Measurements from ENCODE around the gene SFPQ.
"Not testable (repeated sequence)": the region's sequence is repeated elsewhere in the genome, so short reads cannot be mapped to it uniquely, and the experiment has no call there.

The SFPQ gene, protein sequence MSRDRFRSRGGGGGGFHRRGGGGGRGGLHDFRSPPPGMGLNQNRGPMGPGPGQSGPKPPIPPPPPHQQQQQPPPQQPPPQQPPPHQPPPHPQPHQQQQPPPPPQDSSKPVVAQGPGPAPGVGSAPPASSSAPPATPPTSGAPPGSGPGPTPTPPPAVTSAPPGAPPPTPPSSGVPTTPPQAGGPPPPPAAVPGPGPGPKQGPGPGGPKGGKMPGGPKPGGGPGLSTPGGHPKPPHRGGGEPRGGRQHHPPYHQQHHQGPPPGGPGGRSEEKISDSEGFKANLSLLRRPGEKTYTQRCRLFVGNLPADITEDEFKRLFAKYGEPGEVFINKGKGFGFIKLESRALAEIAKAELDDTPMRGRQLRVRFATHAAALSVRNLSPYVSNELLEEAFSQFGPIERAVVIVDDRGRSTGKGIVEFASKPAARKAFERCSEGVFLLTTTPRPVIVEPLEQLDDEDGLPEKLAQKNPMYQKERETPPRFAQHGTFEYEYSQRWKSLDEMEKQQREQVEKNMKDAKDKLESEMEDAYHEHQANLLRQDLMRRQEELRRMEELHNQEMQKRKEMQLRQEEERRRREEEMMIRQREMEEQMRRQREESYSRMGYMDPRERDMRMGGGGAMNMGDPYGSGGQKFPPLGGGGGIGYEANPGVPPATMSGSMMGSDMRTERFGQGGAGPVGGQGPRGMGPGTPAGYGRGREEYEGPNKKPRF

DNA sequence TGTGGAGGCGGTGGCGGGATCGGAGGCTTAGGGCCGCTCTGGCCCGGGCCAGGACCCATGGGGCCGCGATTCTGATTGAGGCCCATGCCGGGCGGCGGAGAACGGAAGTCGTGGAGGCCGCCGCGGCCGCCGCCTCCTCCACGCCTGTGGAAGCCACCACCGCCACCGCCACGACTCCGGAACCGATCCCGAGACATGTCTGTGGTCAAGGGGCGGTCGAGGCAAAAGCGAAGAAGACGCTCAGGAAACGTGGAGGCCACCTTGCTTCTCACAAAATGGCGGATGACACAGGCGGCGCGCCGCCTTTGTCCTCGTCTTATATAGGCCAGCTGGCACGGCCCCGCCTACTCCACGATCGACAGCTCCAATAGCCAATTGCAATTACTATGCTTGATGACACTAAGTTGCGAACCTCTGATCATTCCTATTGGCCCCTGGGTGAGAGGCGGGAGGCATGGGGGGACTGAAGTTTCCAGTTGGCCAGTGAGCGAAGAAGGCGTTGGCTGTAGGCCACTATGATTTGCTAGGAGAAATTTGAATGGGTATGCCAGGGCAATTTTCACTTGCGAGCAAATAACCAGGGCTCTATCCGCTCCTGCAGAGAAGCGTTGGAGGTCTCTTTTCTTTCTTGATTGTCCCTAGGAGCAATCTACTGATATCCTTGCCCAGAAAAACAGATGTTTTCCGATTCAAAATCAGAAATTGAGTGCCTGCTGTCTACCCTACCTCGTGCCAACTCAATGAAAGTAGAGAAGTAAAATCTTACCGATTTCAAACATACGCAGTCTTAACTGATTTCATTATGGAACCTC is at the start of gene SFPQ:
Gene SFPQ, minus strand, starts transcription at position 293 of the 812 bp plus-strand sequence. Its CDS starts 96 bp downstream, at position 197.
- DNase-seq (ENCODE audit: low read depth) = peak; percentile 99
- TF ChIP-seq, protein P1, sequence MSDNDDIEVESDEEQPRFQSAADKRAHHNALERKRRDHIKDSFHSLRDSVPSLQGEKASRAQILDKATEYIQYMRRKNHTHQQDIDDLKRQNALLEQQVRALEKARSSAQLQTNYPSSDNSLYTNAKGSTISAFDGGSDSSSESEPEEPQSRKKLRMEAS (IDR thresholded peaks at IDR 0.05; ENCODE audit: low read depth, low read length) = peak; percentile 86
- TF ChIP-seq POLR2A (IDR thresholded peaks at IDR 0.05; ENCODE audit: extremely low read depth, insufficient read length) = peak; percentile 98
- peak; percentile 97 for TF ChIP-seq MYC (IDR thresholded peaks at IDR 0.05; ENCODE audit: low read depth, low read length)
- TF ChIP-seq, protein P2, sequence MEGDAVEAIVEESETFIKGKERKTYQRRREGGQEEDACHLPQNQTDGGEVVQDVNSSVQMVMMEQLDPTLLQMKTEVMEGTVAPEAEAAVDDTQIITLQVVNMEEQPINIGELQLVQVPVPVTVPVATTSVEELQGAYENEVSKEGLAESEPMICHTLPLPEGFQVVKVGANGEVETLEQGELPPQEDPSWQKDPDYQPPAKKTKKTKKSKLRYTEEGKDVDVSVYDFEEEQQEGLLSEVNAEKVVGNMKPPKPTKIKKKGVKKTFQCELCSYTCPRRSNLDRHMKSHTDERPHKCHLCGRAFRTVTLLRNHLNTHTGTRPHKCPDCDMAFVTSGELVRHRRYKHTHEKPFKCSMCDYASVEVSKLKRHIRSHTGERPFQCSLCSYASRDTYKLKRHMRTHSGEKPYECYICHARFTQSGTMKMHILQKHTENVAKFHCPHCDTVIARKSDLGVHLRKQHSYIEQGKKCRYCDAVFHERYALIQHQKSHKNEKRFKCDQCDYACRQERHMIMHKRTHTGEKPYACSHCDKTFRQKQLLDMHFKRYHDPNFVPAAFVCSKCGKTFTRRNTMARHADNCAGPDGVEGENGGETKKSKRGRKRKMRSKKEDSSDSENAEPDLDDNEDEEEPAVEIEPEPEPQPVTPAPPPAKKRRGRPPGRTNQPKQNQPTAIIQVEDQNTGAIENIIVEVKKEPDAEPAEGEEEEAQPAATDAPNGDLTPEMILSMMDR (IDR thresholded peaks at IDR 0.05; ENCODE audit: low read depth, low read length) = no peak
- peak within 1 kb of the TSS; percentile 66 for H3K4me3 ChIP-seq (ENCODE audit: low read depth, low read length)

DNA sequence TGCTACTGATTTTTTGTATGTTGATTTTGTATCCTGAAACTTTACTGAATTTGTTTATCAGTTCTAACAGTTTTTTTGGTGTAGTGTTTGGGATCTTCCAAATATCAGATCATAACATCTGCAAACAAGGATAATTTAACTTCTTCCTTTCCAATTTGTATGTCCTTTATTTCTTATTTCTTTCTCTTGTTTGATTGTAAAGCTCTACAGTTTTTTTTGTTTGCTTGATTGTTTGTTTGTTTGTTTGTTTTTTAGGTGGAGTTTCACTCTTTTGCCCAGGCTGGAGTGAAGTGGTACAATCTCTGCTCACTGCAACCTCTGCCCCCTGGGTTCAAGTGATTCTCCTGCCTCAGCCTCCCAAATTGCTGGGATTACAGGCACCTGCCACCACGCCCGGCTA is 43.8 kb upstream of the SFPQ start:
- not testable (repeated sequence) for H3K4me3 ChIP-seq (ENCODE audit: low read depth, low read length); DNase-seq (ENCODE audit: low read depth)

DNA sequence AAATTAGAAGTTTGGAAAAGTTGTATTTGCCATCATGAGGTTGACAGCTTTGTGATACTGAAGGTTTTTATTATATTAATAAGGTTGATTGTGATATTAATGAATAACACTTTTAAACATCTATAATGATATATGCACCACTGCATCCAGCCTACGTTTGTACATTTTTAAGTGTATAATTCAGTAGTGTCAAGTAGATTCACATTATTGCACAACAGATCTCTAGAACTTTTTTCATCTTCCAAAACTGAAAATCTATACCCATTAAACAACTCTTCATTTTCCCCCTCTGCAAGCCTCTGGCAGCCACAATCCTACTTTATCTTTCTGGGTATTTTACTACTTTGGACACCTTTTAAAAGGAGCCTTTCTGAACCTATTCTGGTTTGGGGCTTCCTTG is 38.3 kb upstream of the SFPQ start:
- TF ChIP-seq POLR2A (IDR thresholded peaks at IDR 0.05; ENCODE audit: extremely low read depth, insufficient read length) (no peak), MYC (IDR thresholded peaks at IDR 0.05; ENCODE audit: low read depth, low read length) (no peak)
- TF ChIP-seq, protein P1 (IDR thresholded peaks at IDR 0.05; ENCODE audit: low read depth, low read length) = no peak
- TF ChIP-seq, protein P2 (IDR thresholded peaks at IDR 0.05; ENCODE audit: low read depth, low read length) = no peak

DNA sequence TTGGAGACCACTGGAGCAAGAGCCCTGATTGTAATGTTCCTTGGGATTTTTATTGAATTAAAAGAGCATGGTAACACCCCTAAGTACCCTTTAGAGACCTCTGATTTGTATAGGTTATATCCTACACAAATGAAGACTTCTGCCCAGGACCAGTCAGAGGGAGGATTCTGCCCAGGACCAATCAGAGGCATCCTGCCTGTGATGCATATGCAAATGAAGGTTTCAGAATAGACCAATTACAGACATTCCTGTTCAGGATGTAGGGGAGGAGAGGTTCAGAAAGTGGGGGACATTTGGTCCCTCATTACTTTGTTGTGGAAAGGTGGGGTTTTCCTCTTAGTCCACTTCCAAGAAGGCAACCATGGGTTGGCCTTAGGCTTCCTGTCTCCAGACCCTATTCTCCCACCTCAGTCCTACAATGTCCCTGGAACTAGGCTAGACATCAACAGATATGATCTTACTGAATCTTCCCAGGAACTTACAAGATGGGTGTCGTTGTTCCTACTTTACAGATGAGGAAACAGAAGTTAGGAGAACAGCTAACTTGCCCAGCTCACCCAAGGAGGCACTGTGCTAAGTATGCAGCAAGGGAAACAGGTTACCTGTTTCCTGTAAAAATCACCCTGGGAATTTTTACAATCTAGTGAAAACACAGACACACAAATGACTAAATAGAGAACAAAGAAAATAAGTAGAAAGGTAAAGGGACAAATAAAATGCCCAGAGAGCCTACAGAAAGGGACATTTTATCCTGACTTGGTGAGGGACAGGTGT is 36.8 kb upstream of the SFPQ start:
- no peak overlapping the region for H3K4me3 ChIP-seq (ENCODE audit: low read depth, low read length)
- no peak for TF ChIP-seq POLR2A (IDR thresholded peaks at IDR 0.05; ENCODE audit: extremely low read depth, insufficient read length)
- TF ChIP-seq, protein P2 (IDR thresholded peaks at IDR 0.05; ENCODE audit: low read depth, low read length) = no peak
- TF ChIP-seq MYC (IDR thresholded peaks at IDR 0.05; ENCODE audit: low read depth, low read length) = no peak
- TF ChIP-seq, protein P1 (IDR thresholded peaks at IDR 0.05; ENCODE audit: low read depth, low read length) = no peak

More for the DNA sequence above, 38.3 kb upstream of the SFPQ start:
- no peak for DNase-seq (ENCODE audit: low read depth)
- H3K4me3 ChIP-seq (ENCODE audit: low read depth, low read length) = no peak overlapping the region

DNA sequence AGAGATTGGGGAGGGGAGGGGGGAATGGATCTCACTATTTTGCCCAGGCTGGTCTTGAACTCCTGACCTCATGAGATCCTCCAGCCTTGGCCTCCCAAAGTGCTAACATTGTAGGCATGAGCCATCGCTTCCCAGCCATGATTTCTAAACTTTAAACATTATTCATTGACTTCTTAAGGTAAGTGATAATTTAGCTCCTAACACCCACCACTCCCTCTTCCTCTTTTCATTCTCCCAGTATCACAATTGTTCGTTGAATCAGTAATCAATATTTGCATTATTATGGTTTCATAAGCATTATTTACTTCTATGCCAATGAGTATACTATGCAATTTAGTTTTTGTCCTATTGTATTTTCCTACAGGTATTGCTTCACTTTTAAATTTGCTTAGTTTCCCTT is 33.6 kb upstream of the SFPQ start:
- no peak for DNase-seq (ENCODE audit: low read depth)
- TF ChIP-seq POLR2A (IDR thresholded peaks at IDR 0.05; ENCODE audit: extremely low read depth, insufficient read length) (no peak), MYC (IDR thresholded peaks at IDR 0.05; ENCODE audit: low read depth, low read length) (no peak)
- TF ChIP-seq, protein P1 (IDR thresholded peaks at IDR 0.05; ENCODE audit: low read depth, low read length) = no peak
- TF ChIP-seq, protein P2 (IDR thresholded peaks at IDR 0.05; ENCODE audit: low read depth, low read length) = no peak
- no peak overlapping the region for H3K4me3 ChIP-seq (ENCODE audit: low read depth, low read length)

More for the DNA sequence above, 36.8 kb upstream of the SFPQ start:
- DNase-seq (ENCODE audit: low read depth) = no peak

Measured in NB4 (cell line).